ENCODE measurements around the gene TIMM8B. TPM values are rescaled to one million over a fixed set of nuclear protein-coding genes. Genes with fewer than 3 reads are reported as not detected.
"Not testable (repeated sequence)": the region's sequence is repeated elsewhere in the genome, so short reads cannot be mapped to it uniquely, and the experiment has no call there.

Gene TIMM8B, protein sequence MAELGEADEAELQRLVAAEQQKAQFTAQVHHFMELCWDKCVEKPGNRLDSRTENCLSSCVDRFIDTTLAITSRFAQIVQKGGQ
- 37.3 TPM for total RNA-seq (ENCODE audit: insufficient read depth, low replicate concordance)

DNA sequence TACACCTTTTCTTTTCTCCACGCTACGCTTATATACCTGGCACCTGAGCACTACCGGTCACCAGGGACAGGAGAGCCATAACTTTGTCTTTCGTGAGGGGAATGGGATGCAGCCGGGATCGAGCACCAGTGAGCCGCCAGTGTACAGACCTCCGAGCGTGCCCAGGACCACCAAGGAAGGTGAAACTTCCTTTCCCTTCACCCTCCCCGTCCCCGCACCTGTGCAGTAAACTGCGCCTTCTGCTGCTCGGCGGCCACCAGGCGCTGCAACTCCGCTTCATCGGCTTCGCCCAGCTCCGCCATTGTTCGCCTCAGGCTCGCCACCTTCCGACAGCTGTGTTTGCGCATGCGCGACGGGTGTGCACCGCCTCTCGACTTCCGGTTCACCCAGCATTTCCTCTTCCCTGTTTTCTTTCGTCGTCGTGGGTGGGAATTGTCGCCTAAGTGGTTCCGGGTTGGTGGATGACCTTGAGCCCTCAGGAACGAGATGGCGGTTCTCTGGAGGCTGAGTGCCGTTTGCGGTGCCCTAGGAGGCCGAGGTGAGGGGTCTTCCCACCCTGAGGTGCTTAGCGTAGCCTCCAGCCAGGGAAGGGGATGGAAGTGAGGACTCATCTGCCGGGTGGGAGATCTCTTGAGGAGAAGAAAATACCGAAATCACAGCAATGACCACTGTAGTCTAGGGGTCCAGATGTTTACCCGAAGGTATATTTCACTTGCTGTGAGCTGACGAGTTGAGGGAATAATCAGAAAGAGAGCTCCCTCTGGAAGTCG is at the start of gene TIMM8B, which contains the start of gene SDHD:
TIMM8B (minus strand) TSS at position 335 of the 770 bp plus-strand sequence; CDS start at position 302, 33 bp downstream.
SDHD (plus strand) TSS at position 452 of the 770 bp plus-strand sequence; CDS start at position 487, 35 bp downstream.
- peak; percentile 99 for DNase-seq (ENCODE audit: low spot score)

DNA sequence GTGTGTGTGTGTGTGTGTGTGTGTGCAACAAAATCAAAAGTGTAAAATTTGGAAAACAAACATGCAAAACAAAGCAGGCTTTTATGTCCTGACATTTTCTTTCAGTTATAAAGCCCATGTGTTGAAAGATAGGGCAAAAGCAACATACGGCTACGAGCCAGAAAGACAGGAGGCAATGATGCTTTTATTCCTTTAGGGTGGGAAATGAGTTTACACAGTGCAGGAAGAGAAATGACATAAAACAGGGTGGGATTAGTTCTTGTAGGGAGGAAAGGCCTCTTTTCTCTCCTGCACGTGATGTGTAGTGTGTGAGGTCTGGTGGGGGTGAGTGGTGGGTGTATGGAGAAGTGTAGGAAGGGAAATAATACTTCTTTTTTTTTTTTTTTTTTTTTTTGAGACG is 47.9 kb upstream of the TIMM8B start:
- DNase-seq (ENCODE audit: low spot score): peak; percentile 11

DNA sequence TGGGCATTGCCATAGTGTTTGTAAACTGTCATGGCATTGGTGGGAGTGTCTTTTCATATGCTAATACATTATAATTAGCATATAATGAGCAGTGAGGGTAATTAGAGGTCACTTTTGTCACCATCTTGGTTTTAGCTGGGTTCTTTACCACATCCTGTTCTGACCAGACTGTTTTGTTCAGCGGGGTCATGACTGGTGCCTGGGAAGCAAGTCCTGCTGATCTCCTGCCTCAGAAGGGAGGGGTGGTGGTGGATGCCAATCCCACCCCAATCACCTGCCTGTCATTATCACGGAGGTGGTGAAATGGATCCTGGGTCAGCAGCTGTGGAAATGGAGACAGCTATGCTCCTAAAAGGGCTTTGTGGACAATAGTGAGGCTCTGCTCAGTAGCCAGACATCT is 46.2 kb upstream of the TIMM8B start:
- DNase-seq (ENCODE audit: low spot score): no peak

DNA sequence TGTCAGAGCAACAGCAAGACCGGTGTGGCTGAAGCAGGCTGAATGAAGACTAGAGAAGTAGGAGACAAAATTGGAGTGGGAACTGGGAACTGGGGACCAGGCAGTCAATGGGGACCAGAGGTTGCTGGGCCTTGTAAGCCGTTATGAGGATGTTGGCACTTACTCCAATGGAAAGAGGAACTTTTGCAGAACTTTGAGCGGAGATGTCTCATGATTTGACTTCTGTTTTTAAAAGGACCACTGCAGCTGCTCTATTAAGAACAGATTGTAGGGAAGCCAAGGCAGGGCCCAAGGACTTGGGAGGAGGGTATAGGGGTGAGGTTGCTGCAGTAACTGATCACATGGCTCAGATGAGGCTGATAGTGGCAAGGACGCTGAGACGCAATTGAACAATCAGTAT is 43.1 kb upstream of the TIMM8B start:
- peak; percentile 55 for DNase-seq (ENCODE audit: low spot score)

DNA sequence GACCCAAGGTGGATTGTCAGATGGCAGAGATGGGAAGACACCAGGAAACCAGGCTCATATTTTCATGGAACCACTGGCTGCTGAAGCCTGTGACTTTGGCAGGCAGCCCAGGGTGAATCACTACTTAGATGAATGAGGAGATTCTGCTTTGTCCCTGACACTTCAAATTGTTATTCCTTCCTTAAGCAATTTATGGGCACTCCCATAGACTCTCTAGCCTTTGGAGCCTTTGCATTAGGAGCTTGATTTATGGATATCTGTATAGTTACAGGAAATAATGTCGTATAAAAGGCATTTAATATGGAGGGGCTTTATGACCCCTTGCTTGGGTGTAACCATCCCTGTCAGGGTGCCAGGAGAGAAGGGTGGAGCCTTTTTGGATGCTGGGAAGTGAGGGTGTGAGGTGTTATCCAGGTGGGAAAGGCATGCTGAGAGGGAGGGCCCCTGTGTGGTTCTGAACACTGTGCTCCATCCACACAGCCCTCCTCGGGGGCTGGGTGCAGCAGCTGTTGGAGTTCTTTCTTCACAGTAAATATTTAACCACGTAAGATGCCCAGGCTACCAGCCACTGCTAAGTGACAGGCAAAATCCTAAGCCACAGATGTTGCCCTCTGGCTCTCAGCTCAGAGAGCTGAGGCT is 42.0 kb upstream of the TIMM8B start:
- peak; percentile 52 for DNase-seq (ENCODE audit: low spot score)

DNA sequence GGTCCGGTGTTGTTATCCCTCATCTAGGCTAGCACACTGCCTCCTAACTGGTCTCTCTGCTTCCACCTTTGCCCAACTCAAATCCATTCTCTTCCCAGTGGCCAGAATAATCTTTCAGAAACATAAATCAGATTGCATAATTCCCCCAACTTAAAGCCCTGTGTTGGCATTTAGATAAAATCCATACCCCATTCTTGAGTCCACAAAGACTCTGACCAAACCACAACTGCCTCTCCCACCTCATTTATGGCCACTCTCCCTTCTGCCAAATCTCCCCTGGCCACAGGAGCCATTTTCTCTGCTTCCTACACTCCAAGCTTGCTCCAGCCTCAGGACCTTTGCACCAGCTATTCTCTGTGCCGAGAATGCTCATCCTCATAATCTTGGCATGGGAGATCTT is 40.5 kb upstream of the TIMM8B start:
- DNase-seq (ENCODE audit: low spot score): no peak

DNA sequence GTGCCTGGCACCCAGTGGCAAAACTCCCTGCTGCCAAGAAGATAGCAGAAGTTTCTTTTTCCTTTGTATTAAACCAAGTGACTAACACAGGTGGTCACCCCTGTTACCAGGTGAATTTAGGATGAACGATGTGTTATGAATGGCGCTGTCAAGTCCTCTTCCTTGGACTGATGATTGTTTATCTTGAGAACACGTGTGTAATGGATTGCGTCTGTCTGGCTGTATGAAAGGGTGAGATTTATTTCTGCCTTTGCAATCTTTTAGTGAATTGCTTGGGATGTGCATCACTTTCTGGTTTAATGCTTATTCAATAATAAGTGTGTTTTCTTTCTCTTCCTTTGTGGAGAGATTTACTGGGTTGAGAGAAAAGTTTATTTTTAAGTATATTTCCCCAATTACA is 36.6 kb upstream of the TIMM8B start:
- DNase-seq (ENCODE audit: low spot score): no peak

DNA sequence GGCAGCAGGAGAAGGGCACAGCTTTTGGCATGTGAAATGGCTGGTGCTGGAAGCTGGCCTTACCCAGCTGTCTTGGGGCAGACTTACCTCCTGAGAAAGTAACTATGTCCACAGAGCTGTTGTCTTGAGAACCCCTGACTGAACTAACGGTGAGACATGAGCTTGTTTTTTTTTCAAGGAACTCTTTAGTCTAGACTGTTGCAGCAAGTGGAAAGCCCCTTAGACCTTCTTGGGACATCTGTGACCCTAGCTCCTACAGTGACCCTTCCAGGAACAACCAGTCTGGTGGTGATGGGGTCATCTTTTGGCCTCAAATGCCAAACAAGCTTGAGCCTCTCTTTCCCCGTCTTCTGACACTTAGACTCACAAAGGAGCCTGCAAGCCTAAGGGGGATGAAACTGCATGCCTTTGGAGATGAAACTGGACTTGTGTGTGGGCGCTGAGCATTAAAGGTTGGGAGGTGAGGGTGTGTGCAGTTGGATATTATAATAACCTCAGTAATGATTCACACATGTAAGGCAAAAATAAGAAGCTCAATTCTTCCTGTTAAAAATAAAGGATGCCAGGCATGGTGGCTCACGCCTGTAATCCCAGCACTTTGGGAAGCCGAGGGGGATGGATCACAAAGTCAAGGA is 35.5 kb upstream of the TIMM8B start:
- no peak for DNase-seq (ENCODE audit: low spot score)

DNA sequence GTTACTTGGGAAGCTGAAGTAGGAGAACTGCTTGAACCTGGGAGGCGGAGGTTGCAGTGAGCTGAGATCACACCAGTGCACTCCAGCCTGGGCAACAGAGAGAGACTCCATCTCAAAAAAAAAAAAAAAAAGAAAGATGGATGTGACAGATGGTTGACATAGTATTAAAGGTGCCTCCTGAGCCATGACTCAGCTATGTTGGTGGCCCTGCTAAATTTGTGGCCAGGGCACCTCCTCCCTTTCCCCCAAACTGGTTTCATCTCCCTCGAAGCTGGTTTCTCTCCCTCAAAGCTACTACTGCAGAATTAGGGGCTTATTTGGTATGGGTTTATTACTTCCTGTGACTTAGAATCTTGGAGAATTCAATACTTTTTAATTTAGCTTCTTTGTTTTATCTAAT is 31.6 kb upstream of the TIMM8B start:
- no peak for DNase-seq (ENCODE audit: low spot score)

DNA sequence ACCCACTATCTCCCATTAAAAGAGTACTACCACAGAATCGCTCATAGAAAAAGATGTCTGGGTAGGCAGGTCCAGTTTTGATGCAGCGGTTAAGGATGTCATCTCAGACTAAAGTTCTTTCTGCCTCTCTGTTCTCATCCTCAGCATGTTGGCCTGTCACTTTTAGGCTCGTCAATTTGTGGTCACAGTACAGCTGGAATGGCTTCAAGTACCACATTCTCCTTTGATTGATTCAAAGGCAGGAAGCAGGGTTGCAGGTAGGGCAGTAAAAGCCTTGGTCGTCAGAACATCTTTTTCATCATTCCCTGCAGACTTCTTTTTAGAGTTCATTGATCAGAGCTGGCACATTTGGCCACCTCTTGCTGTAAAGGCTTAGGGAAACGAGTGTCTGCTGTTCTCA is 28.8 kb upstream of the TIMM8B start:
- no peak for DNase-seq (ENCODE audit: low spot score)

DNA sequence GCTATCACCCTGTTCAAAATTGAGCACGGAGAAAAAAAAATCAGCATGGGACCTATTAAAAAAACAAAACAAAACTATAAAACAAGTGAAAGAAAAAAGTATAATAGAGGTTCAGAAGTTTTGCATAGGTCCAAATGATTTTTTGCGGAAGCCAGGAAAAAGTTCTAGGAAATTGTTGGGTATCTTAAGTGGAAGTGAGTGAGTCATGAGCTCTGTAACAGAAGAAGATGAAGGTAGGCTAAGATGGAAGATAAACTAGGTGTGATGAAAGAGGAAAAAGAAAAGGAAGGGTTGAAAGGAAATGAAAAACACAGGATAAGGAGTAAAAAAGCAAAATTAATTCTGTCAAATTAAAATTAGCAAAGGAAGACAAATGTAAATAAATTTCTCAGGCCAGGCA is 27.9 kb upstream of the TIMM8B start:
- DNase-seq (ENCODE audit: low spot score): no peak

DNA sequence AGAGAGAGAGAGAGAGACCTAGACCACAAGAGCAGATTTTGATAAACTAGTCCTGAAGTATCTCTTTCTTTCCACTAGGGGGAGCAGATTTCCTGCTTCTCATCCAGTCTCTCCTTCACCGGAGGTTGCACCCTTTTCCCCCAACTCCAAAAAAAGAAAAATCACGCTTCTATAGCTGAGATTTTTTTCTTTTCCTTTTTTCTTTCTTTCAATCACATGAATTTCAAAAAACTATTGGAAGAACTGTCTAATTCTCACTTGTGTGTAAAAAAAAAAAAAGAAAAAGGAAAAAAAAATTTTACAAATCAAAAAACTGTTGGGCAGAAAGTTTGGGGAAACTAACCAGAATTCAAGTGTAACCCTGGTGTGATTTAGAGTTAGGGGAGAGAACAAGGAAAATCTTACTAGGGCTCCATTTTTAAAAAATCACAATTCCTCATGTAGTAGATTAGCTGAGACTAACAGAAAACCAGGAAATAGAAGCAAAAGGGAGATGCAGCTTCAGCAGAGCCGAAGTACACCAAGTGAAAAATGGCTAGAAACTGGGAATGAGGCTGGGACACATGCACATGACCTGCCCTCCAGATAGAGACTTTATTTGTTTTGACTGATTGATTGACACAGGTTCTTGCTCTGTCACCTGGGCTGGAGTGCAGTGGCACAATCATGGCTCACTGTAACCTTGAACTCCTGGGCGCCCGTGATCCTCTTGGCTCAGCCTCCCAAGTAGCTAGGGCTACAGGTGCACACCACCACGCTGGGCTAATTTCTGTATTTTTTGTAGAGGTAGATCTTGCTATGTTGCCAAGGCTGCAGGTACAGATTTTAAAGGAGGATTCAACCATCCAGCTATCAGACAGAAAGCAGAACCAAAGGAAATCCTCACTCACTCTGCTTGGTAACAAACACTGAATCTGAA is 27.2 kb upstream of the TIMM8B start:
- DNase-seq (ENCODE audit: low spot score): peak; percentile 68

DNA sequence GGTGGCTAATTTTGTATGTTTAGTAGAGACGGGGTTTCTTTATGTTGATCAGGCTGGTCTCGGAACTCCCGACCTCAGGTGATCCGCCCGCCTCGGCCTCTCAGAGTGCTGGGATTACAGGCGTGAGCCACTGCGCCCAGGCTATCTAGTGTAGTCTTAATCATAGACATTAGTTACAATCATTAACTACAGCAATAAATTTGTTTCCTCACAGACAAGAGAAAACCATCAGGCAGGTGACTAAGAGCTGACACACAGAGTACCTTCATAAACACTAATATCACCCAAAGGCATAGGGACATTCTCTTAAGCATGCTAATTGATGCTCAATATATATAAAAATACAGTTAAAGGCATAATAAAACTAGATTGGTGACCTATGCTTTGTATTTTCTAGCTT is 19.5 kb upstream of the TIMM8B start:
- DNase-seq (ENCODE audit: low spot score): no peak

DNA sequence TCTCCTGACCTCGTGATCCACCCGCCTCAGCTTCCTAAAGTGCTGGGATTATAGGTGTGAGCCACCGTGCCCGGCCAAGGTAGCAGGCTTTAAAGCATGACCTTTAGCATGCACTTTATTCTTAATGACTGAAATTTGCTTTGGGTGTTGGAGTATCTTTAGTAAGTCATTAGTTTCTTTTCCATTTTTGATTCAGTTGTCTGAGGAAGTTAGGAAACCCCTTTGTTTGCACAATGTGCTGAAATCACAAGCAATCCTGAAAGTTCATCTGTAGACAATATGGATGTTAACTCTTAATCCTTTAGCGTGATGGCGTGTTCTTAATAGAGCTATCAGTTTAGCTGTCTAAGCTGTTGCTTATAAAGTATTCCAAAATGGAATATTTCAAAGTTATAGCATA is 16.9 kb upstream of the TIMM8B start:
- no peak for DNase-seq (ENCODE audit: low spot score)

DNA sequence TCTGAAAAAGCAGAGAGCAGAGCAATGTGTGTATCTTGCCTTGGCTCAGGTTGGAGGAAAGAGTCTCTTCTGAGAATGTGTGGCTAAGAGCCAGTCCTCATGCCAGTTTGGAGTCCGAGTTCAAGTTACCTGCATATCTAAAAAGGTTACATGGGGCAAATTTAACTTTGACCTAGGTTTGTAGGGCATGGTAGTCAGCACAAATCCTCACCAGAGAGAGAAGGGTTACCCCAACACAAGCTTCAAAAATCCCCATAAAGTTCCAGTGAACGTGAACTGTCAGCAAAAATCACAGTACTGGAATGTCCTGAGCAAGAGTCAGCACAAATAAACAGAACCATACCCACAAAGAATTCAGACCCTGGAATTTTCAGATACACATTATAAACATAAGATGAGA is 13.9 kb upstream of the TIMM8B start:
- peak; percentile 44 for DNase-seq (ENCODE audit: low spot score)

DNA sequence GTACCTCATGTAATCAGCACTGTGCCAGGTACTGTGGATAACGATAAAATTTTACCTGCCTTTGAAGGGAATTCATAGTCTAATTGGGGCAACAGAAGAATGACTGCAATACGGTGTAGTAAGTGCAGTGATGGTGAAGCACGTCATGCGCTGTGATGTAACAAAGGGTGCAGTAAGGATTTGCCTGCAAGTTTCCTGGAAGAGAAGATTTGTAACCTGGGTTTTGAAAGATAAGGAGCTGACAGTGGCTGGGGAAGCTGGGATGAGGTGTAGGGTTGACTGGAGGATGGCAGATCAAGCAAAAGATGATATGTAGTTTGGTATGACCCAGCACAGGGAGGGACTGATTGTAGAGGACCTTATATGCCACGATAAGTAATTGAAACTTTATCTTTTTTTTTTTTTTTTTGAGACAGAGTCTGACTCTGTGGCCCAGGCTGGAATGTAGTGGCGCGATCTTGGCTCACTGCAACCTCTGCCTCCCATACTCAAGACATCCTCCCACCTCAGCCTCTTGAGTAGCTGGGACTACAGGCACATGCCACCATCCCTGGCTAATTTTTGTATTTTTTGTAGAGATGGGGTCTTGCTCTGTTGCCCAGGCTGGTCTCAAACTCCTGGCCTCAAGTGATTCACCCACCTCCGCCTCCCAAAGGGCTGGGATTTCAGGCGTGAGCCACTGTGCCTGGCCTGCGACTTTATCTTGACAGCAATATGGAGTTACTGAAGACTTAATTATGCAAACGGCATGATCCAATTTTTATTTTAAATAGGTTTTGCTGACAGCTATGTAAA is 11.4 kb upstream of the TIMM8B start:
- no peak for DNase-seq (ENCODE audit: low spot score)

DNA sequence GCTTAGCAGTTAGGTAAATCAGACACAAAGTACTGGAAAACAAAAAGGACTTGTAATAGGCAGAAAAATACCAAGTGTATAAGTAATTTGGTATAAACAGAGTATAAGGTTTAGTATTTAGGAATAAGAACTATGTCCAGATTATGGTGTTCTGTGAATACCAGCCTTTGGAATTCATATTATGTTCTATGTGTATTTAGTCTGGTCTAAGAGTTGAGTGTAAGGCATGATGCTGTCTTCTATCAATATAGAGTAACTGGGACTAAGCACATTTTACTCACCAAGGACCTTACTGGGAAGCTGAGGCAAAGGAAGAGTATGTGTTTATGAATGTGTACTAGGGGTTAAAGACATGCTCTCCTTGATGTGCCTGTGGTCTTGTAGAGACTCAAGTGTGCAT is 9.6 kb upstream of the TIMM8B start:
- DNase-seq (ENCODE audit: low spot score): no peak

DNA sequence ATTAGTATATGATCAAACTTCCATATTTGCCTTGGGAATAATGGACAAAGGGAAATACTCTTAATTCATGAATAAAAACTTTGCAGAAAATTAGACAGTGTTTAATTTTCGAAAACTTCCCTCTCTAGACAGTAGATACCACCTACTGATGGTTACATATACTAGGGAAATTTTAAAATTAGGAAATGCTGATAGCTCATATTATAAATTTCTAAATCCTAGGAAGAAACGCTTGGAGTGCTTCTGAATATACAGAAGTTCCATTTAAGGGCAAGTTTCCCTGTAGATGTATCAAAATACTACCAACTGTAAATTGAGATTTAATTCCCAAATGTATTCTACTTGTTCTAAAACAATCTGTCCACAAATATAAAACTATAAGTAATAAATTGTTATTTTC is 8.7 kb upstream of the TIMM8B start:
- DNase-seq (ENCODE audit: low spot score): not testable (repeated sequence)

DNA sequence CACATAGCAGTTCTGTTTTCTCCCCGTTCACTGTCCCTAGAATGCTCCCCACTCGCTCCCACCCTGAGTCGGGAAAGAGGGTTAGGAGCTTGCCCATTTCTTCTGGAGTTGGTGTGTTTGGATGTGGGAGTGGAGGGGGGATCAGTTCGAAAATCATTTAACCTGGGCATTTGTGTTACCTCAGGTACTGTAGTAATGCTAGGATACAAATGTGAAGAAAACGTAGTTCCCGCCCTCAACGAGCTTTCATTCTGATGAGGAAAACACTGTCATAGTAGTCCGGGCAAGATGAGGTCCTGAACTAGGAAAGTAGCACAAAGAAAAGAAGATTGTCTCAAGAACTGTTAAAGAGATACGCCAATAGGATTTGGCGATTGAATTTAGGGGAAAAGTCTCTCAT is 656 bp upstream of the TIMM8B start:
- no peak for DNase-seq (ENCODE audit: low spot score)

DNA sequence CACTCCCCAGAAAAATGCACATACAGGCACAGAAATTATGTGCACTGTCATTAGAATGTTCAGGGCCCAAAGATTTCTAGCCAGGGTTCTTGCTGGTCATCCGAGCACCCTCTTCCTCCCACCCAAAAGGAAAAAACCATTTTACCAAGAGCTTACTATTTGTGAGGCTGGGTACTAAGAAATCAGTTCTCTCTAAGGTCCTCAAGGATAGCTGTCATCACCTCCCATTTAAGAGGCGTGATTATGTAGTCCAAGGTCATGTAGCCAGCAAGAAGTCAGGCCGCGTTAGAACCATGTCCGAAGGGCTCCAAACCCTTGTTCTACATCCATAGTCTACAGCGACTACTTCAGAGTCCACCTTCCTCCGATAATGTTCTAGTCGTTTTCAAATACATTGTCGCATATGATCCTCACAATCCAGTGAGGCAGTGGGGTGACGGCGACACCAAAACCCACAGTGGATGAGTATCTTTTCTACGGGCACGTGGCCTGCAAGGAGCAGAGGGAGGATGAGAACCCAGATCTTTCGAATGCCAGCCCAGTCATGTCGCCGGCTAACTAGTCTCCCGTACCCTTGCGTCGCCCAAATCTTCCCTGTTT is 634 bp downstream of the TIMM8B start:
- no peak for DNase-seq (ENCODE audit: low spot score)
